H9 (cell line): ENCODE results near the gene PLEKHA5. TPM values are rescaled to one million over a fixed set of nuclear protein-coding genes. Genes with fewer than 3 reads are reported as not detected.

Experiments
- DNase-seq: peaks from one replicate; pipeline ENCODE4 v3.0.0-alpha.2; 2017
- H2AFZ ChIP-seq: one replicate; pipeline ENCODE4 v1.6.1; 2013; ENCODE audit warnings: mild to moderate bottlenecking, low read length, control low read depth, moderate library complexity
- H2AK5ac ChIP-seq: 2 replicates; pipeline ENCODE4 v1.6.1; 2013; ENCODE audit warnings: low read length, control low read depth, mixed read lengths; ENCODE audit not compliant: insufficient read length
- H2BK120ac ChIP-seq: one replicate; pipeline ENCODE4 v1.6.1; 2013; ENCODE audit warnings: low read depth, mild to moderate bottlenecking, low read length, control low read depth, inconsistent platforms; ENCODE audit not compliant: poor library complexity, severe bottlenecking
- H2BK12ac ChIP-seq: 2 replicates; pipeline ENCODE4 v1.6.1; 2013; ENCODE audit warnings: low read length, control low read depth, mixed read lengths, low read depth; ENCODE audit not compliant: insufficient read length
- H2BK15ac ChIP-seq: 2 replicates; pipeline ENCODE4 v1.6.1; 2013; ENCODE audit warnings: low read depth, low read length, control low read depth
- H2BK20ac ChIP-seq: one replicate; pipeline ENCODE4 v1.6.1; 2013; ENCODE audit warnings: low read depth, mild to moderate bottlenecking, low read length, control low read depth, inconsistent platforms; ENCODE audit not compliant: poor library complexity, severe bottlenecking
- H2BK5ac ChIP-seq: 2 replicates; pipeline ENCODE4 v1.6.1; 2013; ENCODE audit warnings: low read length, control low read depth, mixed read lengths; ENCODE audit not compliant: insufficient read length
- H3K14ac ChIP-seq: 2 replicates; pipeline ENCODE4 v1.6.1; 2013; ENCODE audit warnings: low read length, control low read depth; ENCODE audit not compliant: insufficient read depth
- H3K18ac ChIP-seq: 2 replicates; pipeline ENCODE4 v1.6.1; 2013; ENCODE audit warnings: low read depth, mild to moderate bottlenecking, mixed read lengths, low read length, control low read depth; ENCODE audit not compliant: insufficient read length
- H3K23ac ChIP-seq: 2 replicates; pipeline ENCODE4 v1.6.1; 2013; ENCODE audit warnings: low read length, control low read depth, mixed read lengths, low read depth; ENCODE audit not compliant: insufficient read length
- H3K23me2 ChIP-seq: 2 replicates; pipeline ENCODE4 v1.6.1; 2013; ENCODE audit warnings: low read depth, mild to moderate bottlenecking, mixed read lengths, low read length, control low read depth; ENCODE audit not compliant: insufficient read length, poor library complexity, severe bottlenecking
- H3K27ac ChIP-seq: 2 replicates; pipeline ENCODE4 v1.5.1; 2013; ENCODE audit warnings: low read length, control low read depth, mixed read lengths, low read depth; ENCODE audit not compliant: insufficient read length
- H3K27me3 ChIP-seq: 2 replicates; pipeline ENCODE4 v1.6.1; 2013; ENCODE audit warnings: low read length, control low read depth, inconsistent platforms; ENCODE audit not compliant: insufficient read depth
- H3K4ac ChIP-seq: 2 replicates; pipeline ENCODE4 v1.6.1; 2013; ENCODE audit warnings: low read depth, mild to moderate bottlenecking, control low read depth, inconsistent platforms, low read length, moderate library complexity
- H3K4me1 ChIP-seq: 2 replicates; pipeline ENCODE4 v1.6.1; 2013; ENCODE audit warnings: low read length, control low read depth, inconsistent platforms; ENCODE audit not compliant: insufficient read depth
- H3K4me2 ChIP-seq: 2 replicates; pipeline ENCODE4 v1.6.1; 2013; ENCODE audit warnings: low read length, control low read depth, mixed read lengths; ENCODE audit not compliant: insufficient read length, insufficient read depth
- H3K56ac ChIP-seq: 2 replicates; pipeline ENCODE4 v1.6.1; 2013; ENCODE audit warnings: low read depth, mild to moderate bottlenecking, mixed read lengths, low read length, control low read depth; ENCODE audit not compliant: insufficient read length
- H3K79me1 ChIP-seq: 2 replicates; pipeline ENCODE4 v1.6.1; 2013; ENCODE audit warnings: low read depth, mild to moderate bottlenecking, moderate library complexity, low read length, control low read depth, inconsistent platforms; ENCODE audit not compliant: insufficient read depth, poor library complexity, severe bottlenecking
- H3K79me2 ChIP-seq: 2 replicates; pipeline ENCODE4 v1.6.1; 2013; ENCODE audit warnings: low read length, control low read depth, inconsistent platforms; ENCODE audit not compliant: insufficient read depth
- H3K9ac ChIP-seq: 2 replicates; pipeline ENCODE4 v1.6.1; 2013; ENCODE audit warnings: low read length, control low read depth, mixed read lengths; ENCODE audit not compliant: insufficient read length; ENCODE audit errors: extremely low read depth
- H3K9me3 ChIP-seq: one replicate; pipeline ENCODE4 v1.6.1; 2013; ENCODE audit warnings: low read depth, low read length, inconsistent platforms; ENCODE audit not compliant: control insufficient read depth
- H3T11ph ChIP-seq: one replicate; pipeline ENCODE4 v1.6.1; 2013; ENCODE audit warnings: mild to moderate bottlenecking, low read length, control low read depth, inconsistent platforms
- H4K20me1 ChIP-seq: one replicate; pipeline ENCODE4 v1.6.1; 2013; ENCODE audit not compliant: control insufficient read depth, insufficient read length, insufficient read depth
- H4K5ac ChIP-seq: 2 replicates; pipeline ENCODE4 v1.6.1; 2013; ENCODE audit warnings: low read depth, mild to moderate bottlenecking, mixed read lengths, low read length, control low read depth; ENCODE audit not compliant: insufficient read length
- H4K8ac ChIP-seq: replicated peaks from 2 replicates; pipeline ENCODE4 v1.6.1; 2013; ENCODE audit warnings: low read length, control low read depth, mixed read lengths, low read depth; ENCODE audit not compliant: insufficient read length
- H4K91ac ChIP-seq: 2 replicates; pipeline ENCODE4 v1.6.1; 2013; ENCODE audit warnings: low read depth, mild to moderate bottlenecking, moderate library complexity, mixed read lengths, low read length, control low read depth; ENCODE audit not compliant: insufficient read length
- H3K27ac Mint-ChIP-seq, 3 experiments: 2 replicates in 2 of 3; 3 replicates in 1 of 3; pipeline ENCODE4 v1.8.0; 2020 to 2021; ENCODE audit warnings: mixed read lengths in 3 of 3, mild to moderate bottlenecking in 1 of 3, moderate library complexity in 1 of 3
- H3K27me3 Mint-ChIP-seq: 2 replicates; pipeline ENCODE4 v1.8.0; 2021; ENCODE audit warnings: low read depth, mild to moderate bottlenecking, moderate library complexity, mixed read lengths
- H3K36me3 Mint-ChIP-seq, 3 experiments: 2 replicates in 2 of 3; 3 replicates in 1 of 3; pipeline ENCODE4 v1.8.0; 2020 to 2021; ENCODE audit warnings: low read depth in 3 of 3, mixed read lengths in 3 of 3; ENCODE audit not compliant: insufficient read depth in 1 of 3
- H3K4me1 Mint-ChIP-seq, 2 experiments: 2 replicates each; pipeline ENCODE4 v1.8.0; 2020; ENCODE audit warnings: mixed read lengths in 2 of 2
- H3K4me3 Mint-ChIP-seq, 2 experiments: 2 replicates in 1 of 2; 3 replicates in 1 of 2; pipeline ENCODE4 v1.8.0; 2020 to 2021; ENCODE audit warnings: mild to moderate bottlenecking in 2 of 2, mixed read lengths in 2 of 2, moderate library complexity in 1 of 2
- H3K9me3 Mint-ChIP-seq, 2 experiments: 2 replicates in 1 of 2; 3 replicates in 1 of 2; pipeline ENCODE4 v1.8.0; 2020; ENCODE audit warnings: mild to moderate bottlenecking in 2 of 2, mixed read lengths in 2 of 2, moderate library complexity in 1 of 2
- CTCF ChIP-seq: fragments of 200-600 bp; sonication (generic); conservative IDR thresholded peaks from 3 replicates; pipeline ENCODE4 v1.8.0; 2021; ENCODE audit warnings: antibody characterized with exemption, mild to moderate bottlenecking
- WGBS: extraction: QIAGEN DNeasy Blood & Tissue Kit; methylation state at CpG from one replicate; pipeline ENCODE4 v1.1.7; 2013; ENCODE audit warnings: missing lambda C conversion rate, low lambda C conversion rate, mixed read lengths; ENCODE audit not compliant: insufficient read length; ENCODE audit errors: extremely low coverage; 5-methylcytosine and 5-hydroxymethylcytosine counted together
- total RNA-seq: library from RNA; stranded (reverse); gene quantifications from 2 replicates; pipeline ENCODE4 v1.2.1, GENCODE V29; 2021

PLEKHA5 gene
- total RNA-seq, 1 experiment from 2014 or later: 86.7 TPM

GRCh38 chr12:19095756-19096480 is 33.6 kb upstream of the PLEKHA5 start:
- Histone ChIP-seq H3K4me1 (no peaks in the 10 kb centered on the region), H2BK12ac (no peak overlapping the region), H3K27me3 (no peaks in the 10 kb centered on the region), H3K23ac (no peak overlapping the region), H3K9me3 (no peaks in the 10 kb centered on the region), H3K79me2 (peaks cover 2% of the 10 kb centered on the region; the same call in 1 of the 2 replicates), H4K5ac (no peak overlapping the region), H3K4ac (no peak overlapping the region), H3K14ac (no peak overlapping the region), H3K23me2 (no peaks in the 10 kb centered on the region), H4K20me1 (no peaks in the 10 kb centered on the region), H3K4me2 (no peak overlapping the region), H2BK15ac (no peak overlapping the region), H2BK120ac (no peak overlapping the region), H3T11ph (no peak overlapping the region), H2BK20ac (no peak overlapping the region), H3K9ac (no peak overlapping the region), H2AFZ (no peak overlapping the region), H2AK5ac (no peak overlapping the region), H3K18ac (no peak overlapping the region), H3K79me1 (no peaks in the 10 kb centered on the region), H2BK5ac (no peak overlapping the region), H3K27ac (no peak overlapping the region), H3K56ac (no peak overlapping the region), H4K91ac (no peak overlapping the region), H4K8ac (no peak overlapping the region)
- Mint-ChIP-seq H3K27me3 (no peaks in the 10 kb centered on the region; the same call in 1 of the 2 replicates), H3K9me3 (no peaks in the 10 kb centered on the region), H3K27ac (no peak overlapping the region), H3K36me3 (peaks cover 0 to 5% (median 1%) of the 10 kb centered on the region in 3 experiments; a peak in 1 of 7 replicates), H3K4me1 (peaks cover 4 to 11% of the 10 kb centered on the region in 2 experiments; a peak in 3 of 4 replicates), H3K4me3 (no peak overlapping the region)
- DNase-seq: no peak
- no peak for TF ChIP-seq CTCF
- no CpG with 5 or more reads among the region's 8 CpGs for WGBS
